H9 (cell line): ENCODE data around the gene MYO15B. TPM values are rescaled to one million over a fixed set of nuclear protein-coding genes. Genes with fewer than 3 reads are reported as not detected.
A peak's percentile ranks its signal among the peaks of the same experiment; 100 is the strongest.

ENCODE experiments used
- DNase-seq: peaks from one replicate; pipeline ENCODE4 v3.0.0-alpha.2; 2017
- H2AFZ ChIP-seq: one replicate; pipeline ENCODE4 v1.6.1; 2013; ENCODE audit warnings: mild to moderate bottlenecking, low read length, control low read depth, moderate library complexity
- H2AK5ac ChIP-seq: 2 replicates; pipeline ENCODE4 v1.6.1; 2013; ENCODE audit warnings: low read length, control low read depth, mixed read lengths; ENCODE audit not compliant: insufficient read length
- H2BK120ac ChIP-seq: one replicate; pipeline ENCODE4 v1.6.1; 2013; ENCODE audit warnings: low read depth, mild to moderate bottlenecking, low read length, control low read depth, inconsistent platforms; ENCODE audit not compliant: poor library complexity, severe bottlenecking
- H2BK12ac ChIP-seq: 2 replicates; pipeline ENCODE4 v1.6.1; 2013; ENCODE audit warnings: low read length, control low read depth, mixed read lengths, low read depth; ENCODE audit not compliant: insufficient read length
- H2BK15ac ChIP-seq: 2 replicates; pipeline ENCODE4 v1.6.1; 2013; ENCODE audit warnings: low read depth, low read length, control low read depth
- H2BK20ac ChIP-seq: one replicate; pipeline ENCODE4 v1.6.1; 2013; ENCODE audit warnings: low read depth, mild to moderate bottlenecking, low read length, control low read depth, inconsistent platforms; ENCODE audit not compliant: poor library complexity, severe bottlenecking
- H2BK5ac ChIP-seq: 2 replicates; pipeline ENCODE4 v1.6.1; 2013; ENCODE audit warnings: low read length, control low read depth, mixed read lengths; ENCODE audit not compliant: insufficient read length
- H3K14ac ChIP-seq: 2 replicates; pipeline ENCODE4 v1.6.1; 2013; ENCODE audit warnings: low read length, control low read depth; ENCODE audit not compliant: insufficient read depth
- H3K18ac ChIP-seq: 2 replicates; pipeline ENCODE4 v1.6.1; 2013; ENCODE audit warnings: low read depth, mild to moderate bottlenecking, mixed read lengths, low read length, control low read depth; ENCODE audit not compliant: insufficient read length
- H3K23ac ChIP-seq: 2 replicates; pipeline ENCODE4 v1.6.1; 2013; ENCODE audit warnings: low read length, control low read depth, mixed read lengths, low read depth; ENCODE audit not compliant: insufficient read length
- H3K23me2 ChIP-seq: 2 replicates; pipeline ENCODE4 v1.6.1; 2013; ENCODE audit warnings: low read depth, mild to moderate bottlenecking, mixed read lengths, low read length, control low read depth; ENCODE audit not compliant: insufficient read length, poor library complexity, severe bottlenecking
- H3K27ac ChIP-seq: 2 replicates; pipeline ENCODE4 v1.5.1; 2013; ENCODE audit warnings: low read length, control low read depth, mixed read lengths, low read depth; ENCODE audit not compliant: insufficient read length
- H3K27me3 ChIP-seq: 2 replicates; pipeline ENCODE4 v1.6.1; 2013; ENCODE audit warnings: low read length, control low read depth, inconsistent platforms; ENCODE audit not compliant: insufficient read depth
- H3K4ac ChIP-seq: 2 replicates; pipeline ENCODE4 v1.6.1; 2013; ENCODE audit warnings: low read depth, mild to moderate bottlenecking, control low read depth, inconsistent platforms, low read length, moderate library complexity
- H3K4me1 ChIP-seq: 2 replicates; pipeline ENCODE4 v1.6.1; 2013; ENCODE audit warnings: low read length, control low read depth, inconsistent platforms; ENCODE audit not compliant: insufficient read depth
- H3K4me2 ChIP-seq: 2 replicates; pipeline ENCODE4 v1.6.1; 2013; ENCODE audit warnings: low read length, control low read depth, mixed read lengths; ENCODE audit not compliant: insufficient read length, insufficient read depth
- H3K56ac ChIP-seq: 2 replicates; pipeline ENCODE4 v1.6.1; 2013; ENCODE audit warnings: low read depth, mild to moderate bottlenecking, mixed read lengths, low read length, control low read depth; ENCODE audit not compliant: insufficient read length
- H3K79me1 ChIP-seq: 2 replicates; pipeline ENCODE4 v1.6.1; 2013; ENCODE audit warnings: low read depth, mild to moderate bottlenecking, moderate library complexity, low read length, control low read depth, inconsistent platforms; ENCODE audit not compliant: insufficient read depth, poor library complexity, severe bottlenecking
- H3K79me2 ChIP-seq: 2 replicates; pipeline ENCODE4 v1.6.1; 2013; ENCODE audit warnings: low read length, control low read depth, inconsistent platforms; ENCODE audit not compliant: insufficient read depth
- H3K9ac ChIP-seq: 2 replicates; pipeline ENCODE4 v1.6.1; 2013; ENCODE audit warnings: low read length, control low read depth, mixed read lengths; ENCODE audit not compliant: insufficient read length; ENCODE audit errors: extremely low read depth
- H3K9me3 ChIP-seq: one replicate; pipeline ENCODE4 v1.6.1; 2013; ENCODE audit warnings: low read depth, low read length, inconsistent platforms; ENCODE audit not compliant: control insufficient read depth
- H3T11ph ChIP-seq: one replicate; pipeline ENCODE4 v1.6.1; 2013; ENCODE audit warnings: mild to moderate bottlenecking, low read length, control low read depth, inconsistent platforms
- H4K20me1 ChIP-seq: one replicate; pipeline ENCODE4 v1.6.1; 2013; ENCODE audit not compliant: control insufficient read depth, insufficient read length, insufficient read depth
- H4K5ac ChIP-seq: 2 replicates; pipeline ENCODE4 v1.6.1; 2013; ENCODE audit warnings: low read depth, mild to moderate bottlenecking, mixed read lengths, low read length, control low read depth; ENCODE audit not compliant: insufficient read length
- H4K8ac ChIP-seq: replicated peaks from 2 replicates; pipeline ENCODE4 v1.6.1; 2013; ENCODE audit warnings: low read length, control low read depth, mixed read lengths, low read depth; ENCODE audit not compliant: insufficient read length
- H4K91ac ChIP-seq: 2 replicates; pipeline ENCODE4 v1.6.1; 2013; ENCODE audit warnings: low read depth, mild to moderate bottlenecking, moderate library complexity, mixed read lengths, low read length, control low read depth; ENCODE audit not compliant: insufficient read length
- H3K27ac Mint-ChIP-seq, 3 experiments: 2 replicates in 2 of 3; 3 replicates in 1 of 3; pipeline ENCODE4 v1.8.0; 2020 to 2021; ENCODE audit warnings: mixed read lengths in 3 of 3, mild to moderate bottlenecking in 1 of 3, moderate library complexity in 1 of 3
- H3K27me3 Mint-ChIP-seq: 2 replicates; pipeline ENCODE4 v1.8.0; 2021; ENCODE audit warnings: low read depth, mild to moderate bottlenecking, moderate library complexity, mixed read lengths
- H3K36me3 Mint-ChIP-seq, 3 experiments: 2 replicates in 2 of 3; 3 replicates in 1 of 3; pipeline ENCODE4 v1.8.0; 2020 to 2021; ENCODE audit warnings: low read depth in 3 of 3, mixed read lengths in 3 of 3; ENCODE audit not compliant: insufficient read depth in 1 of 3
- H3K4me1 Mint-ChIP-seq, 2 experiments: 2 replicates each; pipeline ENCODE4 v1.8.0; 2020; ENCODE audit warnings: mixed read lengths in 2 of 2
- H3K4me3 Mint-ChIP-seq, 2 experiments: 2 replicates in 1 of 2; 3 replicates in 1 of 2; pipeline ENCODE4 v1.8.0; 2020 to 2021; ENCODE audit warnings: mild to moderate bottlenecking in 2 of 2, mixed read lengths in 2 of 2, moderate library complexity in 1 of 2
- H3K9me3 Mint-ChIP-seq, 2 experiments: 2 replicates in 1 of 2; 3 replicates in 1 of 2; pipeline ENCODE4 v1.8.0; 2020; ENCODE audit warnings: mild to moderate bottlenecking in 2 of 2, mixed read lengths in 2 of 2, moderate library complexity in 1 of 2
- WGBS: extraction: QIAGEN DNeasy Blood & Tissue Kit; methylation state at CpG from one replicate; pipeline ENCODE4 v1.1.7; 2013; ENCODE audit warnings: missing lambda C conversion rate, low lambda C conversion rate, mixed read lengths; ENCODE audit not compliant: insufficient read length; ENCODE audit errors: extremely low coverage; 5-methylcytosine and 5-hydroxymethylcytosine counted together
- total RNA-seq: library from RNA; stranded (reverse); gene quantifications from 2 replicates; pipeline ENCODE4 v1.2.1, GENCODE V29; 2021
- TF ChIP-seq, protein P1 (sequence below): fragments of 200-600 bp; sonication (generic); conservative IDR thresholded peaks from 3 replicates; pipeline ENCODE4 v1.8.0; 2021; ENCODE audit warnings: antibody characterized with exemption, mild to moderate bottlenecking

MYO15B gene
- total RNA-seq, 1 experiment from 2014 or later: 41.9 TPM

DNA sequence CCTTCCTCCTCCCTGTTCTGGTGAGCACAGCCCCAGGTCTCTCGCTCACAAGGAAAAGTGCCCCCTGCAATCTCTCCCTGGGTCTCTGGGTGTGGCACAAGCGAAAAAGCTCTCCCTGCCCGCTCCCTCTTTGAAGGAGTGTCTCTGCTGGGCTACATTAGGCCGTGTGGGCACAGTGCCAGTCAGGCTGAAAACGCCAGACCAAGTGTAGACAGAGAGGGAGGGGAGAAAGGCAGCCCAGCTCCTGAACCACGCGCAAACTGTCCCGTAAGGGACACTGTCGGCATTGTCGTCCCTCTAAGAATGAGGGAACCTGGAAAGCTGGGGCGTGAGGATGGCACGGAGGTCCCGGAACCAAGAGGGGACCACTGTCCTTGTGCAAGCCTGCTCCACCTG, 49.5 kb downstream of the MYO15B start:
- no CpG with 5 or more reads among the region's 13 CpGs for WGBS
- no peak for DNase-seq
- no peaks in the 10 kb centered on the region for H3K79me2 ChIP-seq
- H2AK5ac ChIP-seq: no peak overlapping the region
- no peaks in the 10 kb centered on the region for H3K27me3 ChIP-seq
- peaks cover 17 to 27% of the 10 kb centered on the region in 2 experiments for H3K4me1 Mint-ChIP-seq
- no peak overlapping the region for H2BK20ac ChIP-seq
- no peaks in the 10 kb centered on the region for H4K20me1 ChIP-seq
- H3K14ac ChIP-seq: no peak overlapping the region
- H3K4ac ChIP-seq: no peak overlapping the region
- H3K79me1 ChIP-seq: no peaks in the 10 kb centered on the region
- no peak overlapping the region for H3K4me3 Mint-ChIP-seq
- H4K8ac ChIP-seq: no peak overlapping the region
- no peak overlapping the region for H3K23ac ChIP-seq
- H3K27ac Mint-ChIP-seq: peak overlapping the region in 2 of 3 experiments; percentile 39 to 48; a peak in 3 of 7 replicates
- H3K27ac ChIP-seq: no peak overlapping the region
- no peak overlapping the region for H2BK5ac ChIP-seq
- no peaks in the 10 kb centered on the region; the same call in 1 of the 2 replicates for H3K4me1 ChIP-seq
- H2AFZ ChIP-seq: no peak overlapping the region
- H3T11ph ChIP-seq: no peak overlapping the region
- H3K9me3 ChIP-seq: no peaks in the 10 kb centered on the region
- no peak overlapping the region for H2BK15ac ChIP-seq
- H3K56ac ChIP-seq: no peak overlapping the region
- no peaks in the 10 kb centered on the region for H3K23me2 ChIP-seq
- no peak overlapping the region for H3K4me2 ChIP-seq
- H3K36me3 Mint-ChIP-seq: peaks cover 0 to 4% (median 0%) of the 10 kb centered on the region in 3 experiments; a peak in 1 of 7 replicates
- H4K5ac ChIP-seq: no peak overlapping the region
- H3K18ac ChIP-seq: no peak overlapping the region
- no peaks in the 10 kb centered on the region for H3K27me3 Mint-ChIP-seq
- no peak overlapping the region for H2BK12ac ChIP-seq
- no peak overlapping the region for H3K9ac ChIP-seq
- no peak overlapping the region for H4K91ac ChIP-seq
- H2BK120ac ChIP-seq: no peak overlapping the region
- TF ChIP-seq, protein P1, sequence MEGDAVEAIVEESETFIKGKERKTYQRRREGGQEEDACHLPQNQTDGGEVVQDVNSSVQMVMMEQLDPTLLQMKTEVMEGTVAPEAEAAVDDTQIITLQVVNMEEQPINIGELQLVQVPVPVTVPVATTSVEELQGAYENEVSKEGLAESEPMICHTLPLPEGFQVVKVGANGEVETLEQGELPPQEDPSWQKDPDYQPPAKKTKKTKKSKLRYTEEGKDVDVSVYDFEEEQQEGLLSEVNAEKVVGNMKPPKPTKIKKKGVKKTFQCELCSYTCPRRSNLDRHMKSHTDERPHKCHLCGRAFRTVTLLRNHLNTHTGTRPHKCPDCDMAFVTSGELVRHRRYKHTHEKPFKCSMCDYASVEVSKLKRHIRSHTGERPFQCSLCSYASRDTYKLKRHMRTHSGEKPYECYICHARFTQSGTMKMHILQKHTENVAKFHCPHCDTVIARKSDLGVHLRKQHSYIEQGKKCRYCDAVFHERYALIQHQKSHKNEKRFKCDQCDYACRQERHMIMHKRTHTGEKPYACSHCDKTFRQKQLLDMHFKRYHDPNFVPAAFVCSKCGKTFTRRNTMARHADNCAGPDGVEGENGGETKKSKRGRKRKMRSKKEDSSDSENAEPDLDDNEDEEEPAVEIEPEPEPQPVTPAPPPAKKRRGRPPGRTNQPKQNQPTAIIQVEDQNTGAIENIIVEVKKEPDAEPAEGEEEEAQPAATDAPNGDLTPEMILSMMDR: no peak
- H3K9me3 Mint-ChIP-seq: no peaks in the 10 kb centered on the region
